Loucy (cell line): Measurements from ENCODE around the gene GDPD3.

Experiments used
- EZH2phosphoT487 ChIP-seq: fragments of 200-600 bp; IDR thresholded peaks from 2 replicates; pipeline ENCODE4 v1.6.1; 2018; ENCODE audit warnings: antibody characterized with exemption, mild to moderate bottlenecking, moderate library complexity, borderline replicate concordance
- TF ChIP-seq, protein P1 (sequence below): fragments of 200-600 bp; sonication (generic); conservative IDR thresholded peaks from 2 replicates; pipeline ENCODE4 v1.5.1; 2014; ENCODE audit warnings: mild to moderate bottlenecking, antibody characterized with exemption, low read length

DNA sequence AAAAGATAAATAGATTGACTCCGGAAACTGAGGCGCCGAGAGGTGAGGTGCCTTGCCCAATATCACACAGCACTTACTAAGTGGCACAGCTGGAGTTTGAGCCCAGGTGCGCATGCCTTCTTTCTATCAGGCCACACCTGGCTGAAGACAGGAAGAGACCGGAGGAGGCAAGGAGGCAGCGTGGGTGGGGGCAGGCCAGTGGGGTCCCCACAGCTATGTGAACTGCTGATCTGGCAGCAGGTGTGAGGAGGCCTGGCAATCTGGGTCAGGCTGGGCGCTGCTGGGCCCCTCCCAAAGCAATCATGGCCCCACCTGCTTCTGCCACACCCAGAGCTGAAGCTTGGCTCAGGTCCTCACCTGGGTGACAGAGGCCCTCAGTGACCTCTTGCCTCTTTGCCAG is 1.9 kb upstream of the GDPD3 start:
- TF ChIP-seq, protein P1, sequence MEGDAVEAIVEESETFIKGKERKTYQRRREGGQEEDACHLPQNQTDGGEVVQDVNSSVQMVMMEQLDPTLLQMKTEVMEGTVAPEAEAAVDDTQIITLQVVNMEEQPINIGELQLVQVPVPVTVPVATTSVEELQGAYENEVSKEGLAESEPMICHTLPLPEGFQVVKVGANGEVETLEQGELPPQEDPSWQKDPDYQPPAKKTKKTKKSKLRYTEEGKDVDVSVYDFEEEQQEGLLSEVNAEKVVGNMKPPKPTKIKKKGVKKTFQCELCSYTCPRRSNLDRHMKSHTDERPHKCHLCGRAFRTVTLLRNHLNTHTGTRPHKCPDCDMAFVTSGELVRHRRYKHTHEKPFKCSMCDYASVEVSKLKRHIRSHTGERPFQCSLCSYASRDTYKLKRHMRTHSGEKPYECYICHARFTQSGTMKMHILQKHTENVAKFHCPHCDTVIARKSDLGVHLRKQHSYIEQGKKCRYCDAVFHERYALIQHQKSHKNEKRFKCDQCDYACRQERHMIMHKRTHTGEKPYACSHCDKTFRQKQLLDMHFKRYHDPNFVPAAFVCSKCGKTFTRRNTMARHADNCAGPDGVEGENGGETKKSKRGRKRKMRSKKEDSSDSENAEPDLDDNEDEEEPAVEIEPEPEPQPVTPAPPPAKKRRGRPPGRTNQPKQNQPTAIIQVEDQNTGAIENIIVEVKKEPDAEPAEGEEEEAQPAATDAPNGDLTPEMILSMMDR = no peak
- no peak for TF ChIP-seq EZH2phosphoT487
